Limb (tissue), 2 donors: ENCODE measurements around the gene LINGO1.

ENCODE experiments used
- DNase-seq, 2 donors: peaks; one replicate each; pipeline ENCODE4 v3.0.0-alpha.2; 2016; ENCODE audit errors: extremely low spot score in 2 of 2

The LINGO1 gene, protein sequence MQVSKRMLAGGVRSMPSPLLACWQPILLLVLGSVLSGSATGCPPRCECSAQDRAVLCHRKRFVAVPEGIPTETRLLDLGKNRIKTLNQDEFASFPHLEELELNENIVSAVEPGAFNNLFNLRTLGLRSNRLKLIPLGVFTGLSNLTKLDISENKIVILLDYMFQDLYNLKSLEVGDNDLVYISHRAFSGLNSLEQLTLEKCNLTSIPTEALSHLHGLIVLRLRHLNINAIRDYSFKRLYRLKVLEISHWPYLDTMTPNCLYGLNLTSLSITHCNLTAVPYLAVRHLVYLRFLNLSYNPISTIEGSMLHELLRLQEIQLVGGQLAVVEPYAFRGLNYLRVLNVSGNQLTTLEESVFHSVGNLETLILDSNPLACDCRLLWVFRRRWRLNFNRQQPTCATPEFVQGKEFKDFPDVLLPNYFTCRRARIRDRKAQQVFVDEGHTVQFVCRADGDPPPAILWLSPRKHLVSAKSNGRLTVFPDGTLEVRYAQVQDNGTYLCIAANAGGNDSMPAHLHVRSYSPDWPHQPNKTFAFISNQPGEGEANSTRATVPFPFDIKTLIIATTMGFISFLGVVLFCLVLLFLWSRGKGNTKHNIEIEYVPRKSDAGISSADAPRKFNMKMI

DNA sequence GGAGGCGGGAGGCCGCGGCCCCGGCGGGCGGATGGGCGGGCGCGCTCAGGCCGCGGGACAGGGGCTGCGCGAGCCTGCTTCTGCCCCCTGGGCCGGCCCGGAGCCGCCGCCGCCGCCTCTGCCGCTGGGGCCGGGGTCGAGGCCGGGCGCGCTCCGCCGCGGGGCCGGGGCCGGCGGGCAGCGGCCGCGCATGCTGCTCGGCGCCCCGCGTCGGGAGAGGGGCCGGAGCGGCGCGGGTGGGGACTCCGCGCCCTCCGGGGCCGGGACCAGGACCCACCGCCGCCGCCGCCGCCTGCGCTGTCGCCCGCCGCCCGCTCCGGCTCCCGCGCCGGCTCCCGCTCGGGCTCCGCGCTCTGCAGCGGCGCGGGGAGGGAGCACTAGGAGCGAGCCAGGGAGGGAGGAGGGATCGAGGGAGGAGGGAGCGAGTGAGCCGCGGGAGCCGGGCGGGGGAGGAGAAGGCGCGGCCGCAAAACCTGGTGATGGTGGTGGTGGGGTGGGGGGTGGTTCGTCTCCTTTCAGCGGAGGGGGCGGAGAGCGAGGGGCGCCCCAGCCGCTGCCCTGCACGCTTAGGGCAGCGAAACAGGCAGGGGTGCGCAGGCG, at the start of gene LINGO1:
TSS of gene LINGO1 (minus strand) at position 379 of the 600 bp plus-strand sequence. CDS start 597 bp downstream, outside the sequence.
- DNase-seq, result peak in 1 of 2 donors; percentile 82

GRCh38 chr15:77681362-77681761, 48.6 kb upstream of the LINGO1 start:
- DNase-seq, result no peak

DNA sequence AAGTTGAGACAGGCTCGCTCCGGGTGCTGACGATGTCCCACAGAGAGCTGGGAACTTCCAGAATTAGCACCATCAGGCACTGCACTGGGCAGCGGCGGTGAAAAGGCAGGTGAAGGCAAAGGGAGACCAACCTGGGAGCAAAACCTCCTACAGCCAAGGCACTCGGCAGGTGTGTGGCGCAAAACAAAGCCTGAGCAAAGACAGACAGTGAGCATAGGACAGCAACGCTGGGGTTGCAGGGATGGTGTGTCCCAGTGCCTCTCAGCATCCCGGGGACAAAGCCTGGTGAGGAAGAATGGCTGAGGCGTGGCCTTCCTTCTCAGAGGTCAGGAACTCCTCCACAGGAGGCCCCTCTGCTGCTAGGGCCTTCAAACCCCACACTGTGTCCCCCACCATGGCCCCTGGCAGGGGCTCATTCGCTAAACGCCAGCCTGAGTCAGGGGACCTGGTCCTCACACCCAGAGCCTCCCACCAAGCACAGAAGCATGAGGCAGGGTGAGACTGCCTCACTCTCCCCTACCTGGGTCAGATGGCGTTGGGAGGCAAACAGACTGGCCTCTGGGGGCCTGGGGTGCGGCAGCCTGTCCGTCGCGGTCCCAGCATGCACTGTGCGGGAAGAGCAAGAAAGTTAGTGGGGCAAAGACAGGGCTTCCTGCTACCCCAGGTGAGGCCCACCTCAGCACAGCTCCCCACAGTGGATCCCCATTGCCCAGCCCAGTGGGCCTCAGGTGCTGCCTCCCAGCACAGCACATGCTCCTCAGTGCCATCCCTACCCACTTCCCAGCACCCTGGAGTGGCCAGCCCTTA, 44.1 kb upstream of the LINGO1 start:
- DNase-seq, result no peak

GRCh38 chr15:77675806-77676415, 43.2 kb upstream of the LINGO1 start:
- no peak for DNase-seq

DNA sequence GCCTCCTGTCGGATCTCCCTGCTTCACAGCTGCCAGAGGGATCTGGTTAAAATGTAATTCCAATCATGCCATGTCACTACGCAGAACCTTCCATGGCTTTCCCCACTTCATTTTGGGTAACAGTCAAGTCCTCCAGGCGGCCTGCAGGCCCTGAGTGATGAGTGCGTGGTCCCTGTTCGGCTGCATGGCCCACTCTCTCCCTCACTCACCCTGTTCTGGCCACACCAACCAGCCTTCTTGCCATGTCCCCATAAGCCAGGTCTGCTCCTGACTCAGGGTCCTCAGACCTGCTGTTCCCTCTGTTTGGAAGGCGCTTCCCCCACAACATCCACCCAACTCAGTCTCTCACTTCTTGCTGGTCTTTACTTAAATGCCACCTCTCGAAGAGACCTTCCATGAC, 41.6 kb upstream of the LINGO1 start:
- DNase-seq, result no peak

GRCh38 chr15:77673866-77674265, 41.2 kb upstream of the LINGO1 start:
- DNase-seq, result no peak

DNA sequence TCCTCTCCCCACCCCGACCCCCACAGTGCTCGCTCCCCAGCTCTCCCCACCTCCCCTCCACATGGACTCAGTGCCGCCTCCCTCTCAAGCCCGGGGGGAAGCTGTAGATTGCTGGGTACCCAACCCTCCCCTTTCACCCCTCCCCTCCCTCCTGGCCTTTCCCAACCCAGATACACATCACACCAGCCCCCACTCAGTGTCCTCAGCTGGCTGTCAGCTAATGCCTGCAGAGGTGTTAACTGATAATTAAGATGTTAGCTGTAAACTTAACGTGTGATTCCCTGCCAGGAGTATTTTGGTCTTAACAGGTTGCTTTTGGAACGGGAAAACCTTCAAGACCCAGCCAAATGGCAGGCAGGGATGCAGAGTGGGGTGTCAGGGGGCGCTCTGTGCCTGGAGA, 39.4 kb upstream of the LINGO1 start:
- no peak for DNase-seq

- no peak for DNase-seq
Measured at GRCh38 chr15:77671362-77672056, 38.8 kb upstream of the LINGO1 start.

GRCh38 chr15:77670558-77671361, 38.0 kb upstream of the LINGO1 start:
- DNase-seq, result no peak

DNA sequence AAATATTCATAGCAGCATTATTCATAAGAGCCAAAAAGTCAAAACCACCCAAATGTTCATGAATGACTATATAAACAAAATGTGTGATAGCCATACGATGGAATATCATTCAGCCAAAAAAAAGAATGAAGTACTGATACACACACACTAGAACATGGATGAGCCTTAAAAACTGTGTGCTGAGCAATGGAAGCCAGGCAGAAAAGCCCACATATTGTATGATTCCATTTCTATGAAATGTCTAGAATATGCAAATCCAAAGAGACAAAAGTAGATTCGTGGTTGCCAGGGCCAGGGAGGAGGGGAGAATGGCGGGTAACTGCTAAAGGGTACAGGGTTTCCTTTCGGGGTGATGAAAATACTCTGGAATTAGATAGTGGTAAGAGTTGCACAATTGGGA, 37.2 kb upstream of the LINGO1 start:
- no peak for DNase-seq

GRCh38 chr15:77667338-77668234, 34.9 kb upstream of the LINGO1 start:
- no peak for DNase-seq

DNA sequence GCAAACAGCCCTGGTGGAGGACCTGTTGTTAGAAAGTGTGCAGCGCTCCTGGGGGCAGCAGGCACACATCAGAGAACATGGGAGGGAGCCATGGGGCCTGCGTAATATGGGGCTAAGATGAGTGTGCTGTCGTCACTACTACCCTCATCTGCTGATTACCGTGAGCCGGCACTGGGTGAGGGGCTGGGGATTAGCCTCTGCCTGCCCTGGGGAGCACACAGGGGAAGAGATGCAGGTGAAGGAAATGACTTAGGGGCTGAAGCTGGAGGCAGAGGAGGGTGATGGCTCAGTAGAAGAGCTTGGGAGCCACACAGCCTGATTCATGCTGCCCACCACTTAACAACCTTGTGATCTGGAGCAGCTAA, 33.6 kb upstream of the LINGO1 start:
- no peak for DNase-seq

DNA sequence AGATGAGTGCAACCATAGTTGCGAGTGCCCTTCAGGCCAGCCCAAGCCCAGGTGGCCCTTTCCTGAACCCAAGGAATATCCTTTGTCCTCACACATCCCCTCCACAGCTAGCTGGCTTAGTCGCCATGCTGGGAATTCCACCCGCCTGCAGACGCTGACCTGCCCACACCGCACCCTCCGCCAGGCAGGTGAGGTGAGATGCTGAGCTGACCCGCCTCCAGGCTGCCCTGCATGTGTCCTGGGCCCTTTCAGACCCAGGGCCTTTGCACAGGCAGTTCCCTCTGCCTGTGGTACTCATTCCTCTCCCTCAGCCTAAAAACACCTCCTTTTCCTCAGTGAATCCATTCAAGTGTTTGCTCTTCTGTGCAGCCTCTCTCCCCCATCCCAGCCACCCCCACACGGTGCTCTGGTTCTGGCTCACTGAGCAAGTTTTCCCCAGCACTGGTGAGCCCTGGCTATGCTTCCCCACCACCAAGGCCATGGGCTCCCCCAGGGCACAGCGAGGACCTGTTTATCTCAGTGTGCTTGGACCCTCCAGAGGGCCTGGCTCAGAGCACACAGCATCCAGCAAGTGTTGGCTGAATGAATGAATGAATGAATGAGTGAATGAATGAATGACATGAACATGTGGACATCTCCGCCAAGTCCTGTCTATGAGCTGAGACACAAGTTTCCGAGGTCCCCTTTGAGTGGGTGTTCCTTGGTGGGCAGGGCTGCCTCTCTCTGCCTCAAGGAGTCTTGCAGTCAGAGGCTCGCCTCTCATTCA, 33.0 kb upstream of the LINGO1 start:
- DNase-seq, result no peak

DNA sequence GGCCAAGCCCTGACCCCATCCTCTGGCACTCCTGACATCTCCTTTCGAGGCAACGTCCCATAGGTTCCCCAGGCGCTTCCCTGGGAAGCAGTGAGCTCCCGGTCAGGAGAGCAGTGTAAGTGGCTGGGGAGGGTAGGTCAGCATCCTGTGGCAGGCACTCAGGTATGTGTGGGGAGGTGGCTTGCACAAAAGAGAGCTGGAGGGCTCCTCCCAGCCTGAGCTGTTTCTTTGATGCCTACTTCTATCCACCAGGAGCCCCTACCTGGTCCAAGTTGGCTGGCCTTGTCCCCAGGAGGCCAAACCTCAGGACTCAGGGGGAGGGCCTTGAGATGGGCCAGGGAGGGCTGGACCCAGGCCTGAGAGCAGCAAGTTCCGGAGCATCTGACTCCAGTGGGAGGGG, 31.7 kb upstream of the LINGO1 start:
- no peak for DNase-seq

DNA sequence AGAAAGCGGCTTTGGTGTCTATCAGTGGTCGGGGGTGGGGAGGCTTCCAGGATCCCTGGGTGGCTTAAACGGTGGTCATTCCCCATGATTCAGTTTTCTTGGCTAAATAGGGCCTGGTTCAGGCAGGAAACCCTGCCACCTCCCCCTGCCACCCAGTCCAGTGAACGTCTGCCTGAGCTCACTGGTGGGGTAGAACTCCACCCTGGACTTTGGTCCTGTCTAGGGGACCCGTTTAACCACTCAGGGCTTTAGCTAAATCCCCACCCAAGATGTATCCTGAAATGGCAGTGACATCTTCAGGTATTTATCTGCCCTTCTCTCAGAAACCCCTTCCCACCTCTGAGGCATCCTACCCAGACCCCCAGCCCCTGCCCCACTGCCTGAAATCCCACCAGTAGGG, 30.5 kb upstream of the LINGO1 start:
- no peak for DNase-seq

GRCh38 chr15:77659350-77660321, 26.9 kb upstream of the LINGO1 start:
- peak; percentile 5 to 58 for DNase-seq

DNA sequence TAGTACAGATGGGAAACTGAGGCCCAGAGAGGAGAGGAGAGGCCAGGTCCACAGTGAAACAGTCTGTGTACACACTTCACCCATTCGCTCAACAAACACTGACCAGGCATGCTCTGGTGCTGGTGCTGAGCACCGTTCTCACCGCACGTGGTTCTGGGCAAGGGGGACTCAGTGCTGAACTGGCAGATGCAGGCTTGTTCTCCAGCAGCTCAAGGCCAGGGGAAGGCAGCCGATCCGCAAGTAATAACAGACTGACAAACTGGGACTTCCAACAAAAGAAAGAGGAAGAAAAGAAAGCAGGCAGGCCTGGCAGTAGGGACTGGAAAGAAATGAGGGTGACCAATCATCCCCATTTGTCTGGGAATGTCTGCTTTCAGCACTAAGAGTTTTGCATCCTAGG, 25.6 kb upstream of the LINGO1 start:
- DNase-seq, result no peak
